ENCODE results near the gene ZNF536. TPM values are rescaled to one million over a fixed set of nuclear protein-coding genes. Genes with fewer than 3 reads are reported as not detected.

Gene ZNF536
- total RNA-seq, 1 experiment from 2014 or later: not detected

DNA sequence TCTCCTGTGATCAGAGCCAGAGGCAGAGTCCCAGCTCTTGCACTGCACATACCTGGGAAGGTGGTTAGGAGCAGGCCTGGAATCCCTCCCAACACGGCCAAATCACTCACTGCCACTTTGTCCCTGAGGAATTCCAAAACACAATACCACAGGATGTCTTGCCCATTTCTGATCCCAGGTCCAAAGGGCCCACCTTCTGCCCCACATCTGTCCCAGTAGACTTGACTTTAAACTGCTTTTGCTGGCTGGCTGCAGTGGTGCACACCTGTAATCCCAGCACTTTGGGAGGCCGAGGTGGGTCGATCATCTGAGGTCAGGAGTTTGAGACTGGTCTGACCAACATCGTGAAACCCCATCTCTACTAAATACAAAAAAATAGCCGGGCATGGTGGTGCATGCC, 18.9 kb downstream of the ZNF536 start:
- H3K4me1 Mint-ChIP-seq (ENCODE audit: low read depth, unreplicated experiment): no peaks in the 10 kb centered on the region
- CTCF ChIA-PET: no interaction called here
- Histone ChIP-seq H3K9me3 (no peaks in the 10 kb centered on the region), H3K36me3 (ENCODE audit: control insufficient read depth, insufficient read depth, low read length) (no peaks in the 10 kb centered on the region), H3K4me3 (ENCODE audit: low read depth, low read length) (no peak overlapping the region), H3K27me3 (replicated peaks; ENCODE audit: control insufficient read depth, insufficient read depth, low read length) (no peaks in the 10 kb centered on the region), H3K4me1 (no peaks in the 10 kb centered on the region)
- no peak overlapping the region for H3K4me3 Mint-ChIP-seq (ENCODE audit: unreplicated experiment)
- H3K27me3 Mint-ChIP-seq (ENCODE audit: insufficient read depth, unreplicated experiment): peaks cover 13% of the 10 kb centered on the region
- no TSS peak for BruUV-seq (replicated peaks)
- DNase-seq: no peak
- intact Hi-C loops (cut with micrococcal nuclease; ENCODE audit: unreplicated experiment): no loop called here
- POLR2A ChIA-PET: no interaction called here
- no peak overlapping the region for H3K27ac Mint-ChIP-seq (ENCODE audit: unreplicated experiment)
- H3K36me3 Mint-ChIP-seq (ENCODE audit: insufficient read depth, unreplicated experiment): no peaks in the 10 kb centered on the region
- TF ChIP-seq, protein P1, sequence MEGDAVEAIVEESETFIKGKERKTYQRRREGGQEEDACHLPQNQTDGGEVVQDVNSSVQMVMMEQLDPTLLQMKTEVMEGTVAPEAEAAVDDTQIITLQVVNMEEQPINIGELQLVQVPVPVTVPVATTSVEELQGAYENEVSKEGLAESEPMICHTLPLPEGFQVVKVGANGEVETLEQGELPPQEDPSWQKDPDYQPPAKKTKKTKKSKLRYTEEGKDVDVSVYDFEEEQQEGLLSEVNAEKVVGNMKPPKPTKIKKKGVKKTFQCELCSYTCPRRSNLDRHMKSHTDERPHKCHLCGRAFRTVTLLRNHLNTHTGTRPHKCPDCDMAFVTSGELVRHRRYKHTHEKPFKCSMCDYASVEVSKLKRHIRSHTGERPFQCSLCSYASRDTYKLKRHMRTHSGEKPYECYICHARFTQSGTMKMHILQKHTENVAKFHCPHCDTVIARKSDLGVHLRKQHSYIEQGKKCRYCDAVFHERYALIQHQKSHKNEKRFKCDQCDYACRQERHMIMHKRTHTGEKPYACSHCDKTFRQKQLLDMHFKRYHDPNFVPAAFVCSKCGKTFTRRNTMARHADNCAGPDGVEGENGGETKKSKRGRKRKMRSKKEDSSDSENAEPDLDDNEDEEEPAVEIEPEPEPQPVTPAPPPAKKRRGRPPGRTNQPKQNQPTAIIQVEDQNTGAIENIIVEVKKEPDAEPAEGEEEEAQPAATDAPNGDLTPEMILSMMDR (IDR thresholded peaks at IDR 0.05; ENCODE audit: insufficient read depth in 1 of 2, low read depth in 1 of 2, low read length in 1 of 2, severe bottlenecking in 1 of 2, unreplicated experiment in 1 of 2): no peak
- H3K9me3 Mint-ChIP-seq (ENCODE audit: unreplicated experiment): no peaks in the 10 kb centered on the region

DNA sequence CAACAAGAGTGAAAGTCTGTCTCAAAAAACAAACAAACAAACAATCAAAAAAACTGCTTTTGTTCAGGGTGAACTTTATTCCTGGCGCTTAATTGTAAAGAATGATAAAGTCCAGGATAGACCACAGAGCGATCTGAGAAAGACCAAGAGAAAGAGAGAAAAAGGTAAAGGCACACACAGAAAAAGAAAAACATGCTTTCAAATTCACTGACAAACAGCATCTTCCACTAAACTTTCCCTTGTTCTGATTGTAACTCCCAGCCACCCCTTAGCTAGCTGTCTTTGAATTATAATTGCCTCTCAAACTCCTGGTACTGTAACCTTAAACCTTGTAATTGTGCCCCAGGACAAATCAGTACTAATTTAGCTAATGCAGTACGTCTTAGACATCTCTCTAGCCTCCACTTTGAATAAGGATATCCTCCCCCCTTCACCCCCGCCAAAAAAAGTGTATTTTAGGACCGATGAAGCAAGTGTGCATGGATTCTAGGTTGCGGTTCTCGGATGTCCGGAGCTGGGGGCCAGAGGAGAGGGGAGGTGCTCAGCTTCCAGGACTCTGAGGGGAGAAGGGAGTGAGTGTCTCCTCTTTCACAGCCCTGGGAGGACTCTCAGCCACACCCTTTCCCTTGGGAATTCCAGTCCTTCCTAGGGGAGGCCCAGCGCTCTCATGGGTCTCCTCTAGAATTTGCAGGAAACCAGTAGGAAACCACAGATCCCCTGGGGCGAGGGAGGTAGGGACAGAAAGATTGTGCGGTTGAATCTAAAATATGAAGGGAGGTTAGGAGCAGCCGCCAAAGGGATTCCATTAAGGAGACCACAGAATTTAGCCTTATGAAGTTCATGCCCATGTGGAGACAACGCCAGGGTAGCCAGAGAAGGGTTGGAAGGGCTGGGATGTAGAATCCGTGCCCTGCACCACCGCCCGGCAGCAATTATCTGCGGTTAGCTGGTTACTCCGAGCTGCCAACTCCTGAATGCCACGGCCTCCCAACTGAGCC, 19.7 kb downstream of the ZNF536 start:
- ChIA-PET POLR2A (no interaction called here), CTCF (no interaction called here)
- H3K9me3 ChIP-seq: no peaks in the 10 kb centered on the region
- no peaks in the 10 kb centered on the region for H3K4me1 Mint-ChIP-seq (ENCODE audit: low read depth, unreplicated experiment)
- intact Hi-C loops (cut with micrococcal nuclease; ENCODE audit: unreplicated experiment): no loop called here
- no peak for DNase-seq
- H3K4me3 ChIP-seq (ENCODE audit: low read depth, low read length): no peak overlapping the region
- H3K4me1 ChIP-seq: no peaks in the 10 kb centered on the region
- H3K27ac Mint-ChIP-seq (ENCODE audit: unreplicated experiment): no peak overlapping the region
- H3K9me3 Mint-ChIP-seq (ENCODE audit: unreplicated experiment): no peaks in the 10 kb centered on the region
- BruUV-seq (replicated peaks): no TSS peak
- H3K36me3 ChIP-seq (ENCODE audit: control insufficient read depth, insufficient read depth, low read length): no peaks in the 10 kb centered on the region
- H3K36me3 Mint-ChIP-seq (ENCODE audit: insufficient read depth, unreplicated experiment): no peaks in the 10 kb centered on the region
- TF ChIP-seq, protein P1 (IDR thresholded peaks at IDR 0.05; ENCODE audit: insufficient read depth in 1 of 2, low read depth in 1 of 2, low read length in 1 of 2, severe bottlenecking in 1 of 2, unreplicated experiment in 1 of 2): no peak
- H3K27me3 ChIP-seq (replicated peaks; ENCODE audit: control insufficient read depth, insufficient read depth, low read length): no peaks in the 10 kb centered on the region
- H3K27me3 Mint-ChIP-seq (ENCODE audit: insufficient read depth, unreplicated experiment): peaks cover 13% of the 10 kb centered on the region
- H3K4me3 Mint-ChIP-seq (ENCODE audit: unreplicated experiment): no peak overlapping the region

DNA sequence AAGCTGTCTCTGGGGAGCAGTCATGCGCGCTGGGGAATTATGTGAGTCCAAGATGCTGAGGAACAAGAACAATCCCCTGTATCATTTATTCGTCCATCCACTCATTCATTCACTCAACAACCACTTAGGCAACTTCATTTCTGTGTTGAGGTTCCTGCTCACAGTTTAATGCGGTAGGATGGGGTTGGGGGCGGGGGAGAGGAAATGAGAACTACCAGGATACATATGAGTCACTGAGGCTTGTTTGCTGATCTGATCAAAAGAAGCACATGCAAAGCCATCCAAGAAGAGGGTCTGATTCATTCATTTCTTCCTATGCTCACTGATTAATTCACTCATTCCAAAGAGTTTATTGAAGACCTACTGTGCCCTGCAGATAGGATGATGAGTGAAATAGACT, 20.9 kb downstream of the ZNF536 start:
- TF ChIP-seq, protein P1 (IDR thresholded peaks at IDR 0.05; ENCODE audit: insufficient read depth in 1 of 2, low read depth in 1 of 2, low read length in 1 of 2, severe bottlenecking in 1 of 2, unreplicated experiment in 1 of 2): no peak
- Mint-ChIP-seq H3K4me1 (ENCODE audit: low read depth, unreplicated experiment) (no peaks in the 10 kb centered on the region), H3K27ac (ENCODE audit: unreplicated experiment) (no peak overlapping the region), H3K9me3 (ENCODE audit: unreplicated experiment) (no peaks in the 10 kb centered on the region), H3K4me3 (ENCODE audit: unreplicated experiment) (no peak overlapping the region), H3K36me3 (ENCODE audit: insufficient read depth, unreplicated experiment) (no peaks in the 10 kb centered on the region), H3K27me3 (ENCODE audit: insufficient read depth, unreplicated experiment) (peaks cover 13% of the 10 kb centered on the region)
- Histone ChIP-seq H3K9me3 (no peaks in the 10 kb centered on the region), H3K36me3 (ENCODE audit: control insufficient read depth, insufficient read depth, low read length) (no peaks in the 10 kb centered on the region), H3K4me1 (no peaks in the 10 kb centered on the region), H3K4me3 (ENCODE audit: low read depth, low read length) (no peak overlapping the region), H3K27me3 (replicated peaks; ENCODE audit: control insufficient read depth, insufficient read depth, low read length) (no peaks in the 10 kb centered on the region)
- POLR2A ChIA-PET: no interaction called here
- no peak for DNase-seq
- intact Hi-C loops (cut with micrococcal nuclease; ENCODE audit: unreplicated experiment): no loop called here
- CTCF ChIA-PET: no interaction called here
- BruUV-seq (replicated peaks): no TSS peak
